MM.1S (cell line): ENCODE data around the gene BFSP1.
A peak's percentile ranks its signal among the peaks of the same experiment; 100 is the strongest.

ENCODE experiments used
- DNase-seq: peaks from one replicate; pipeline ENCODE4 v3.0.0-alpha.2; 2015
- H2AFZ ChIP-seq: fragments of 300-600 bp; sonication (generic); 2 replicates; pipeline ENCODE4 v1.6.0; 2016; ENCODE audit warnings: antibody characterized with exemption, low read length
- H3F3A ChIP-seq: fragments of 300-600 bp; sonication (generic); 2 replicates; pipeline ENCODE4 v1.6.1; 2016; ENCODE audit warnings: mild to moderate bottlenecking, antibody characterized with exemption, low read length, moderate library complexity, mixed read lengths; ENCODE audit not compliant: insufficient read depth
- H3K27ac ChIP-seq: fragments of 300-600 bp; sonication (generic); 2 replicates; pipeline ENCODE4 v1.5.1; 2016; ENCODE audit warnings: mild to moderate bottlenecking, low read length
- H3K27me3 ChIP-seq: fragments of 300-600 bp; sonication (generic); replicated peaks from 2 replicates; pipeline ENCODE4 v1.6.0; 2016; ENCODE audit warnings: low read length; ENCODE audit not compliant: insufficient read depth
- H3K36me3 ChIP-seq: fragments of 300-600 bp; sonication (generic); replicated peaks from 2 replicates; pipeline ENCODE4 v1.6.1; 2016; ENCODE audit warnings: mild to moderate bottlenecking, low read length, mixed read lengths; ENCODE audit not compliant: insufficient read depth
- H3K4me1 ChIP-seq: fragments of 300-600 bp; sonication (generic); 2 replicates; pipeline ENCODE4 v1.6.1; 2016; ENCODE audit warnings: low read length, mixed read lengths
- H3K4me2 ChIP-seq: fragments of 300-600 bp; sonication (generic); 2 replicates; pipeline ENCODE4 v1.6.0; 2016; ENCODE audit warnings: low read depth, low read length
- H3K4me3 ChIP-seq: fragments of 300-600 bp; sonication (generic); 2 replicates; pipeline ENCODE4 v1.5.1; 2016; ENCODE audit warnings: low read length, mixed read lengths
- H3K79me2 ChIP-seq: fragments of 300-600 bp; sonication (generic); 2 replicates; pipeline ENCODE4 v1.6.1; 2016; ENCODE audit warnings: mixed run types, low read length, mixed read lengths
- H3K9ac ChIP-seq: fragments of 300-600 bp; sonication (generic); 2 replicates; pipeline ENCODE4 v1.6.1; 2016; ENCODE audit warnings: low read length, mixed read lengths
- H3K9me2 ChIP-seq: fragments of 300-600 bp; sonication (generic); replicated peaks from 2 replicates; pipeline ENCODE4 v1.6.1; 2016; ENCODE audit warnings: mild to moderate bottlenecking, low read length, mixed read lengths; ENCODE audit not compliant: insufficient read depth
- H3K9me3 ChIP-seq: fragments of 300-600 bp; sonication (generic); replicated peaks from 2 replicates; pipeline ENCODE4 v1.6.1; 2016; ENCODE audit warnings: mild to moderate bottlenecking, low read length, mixed read lengths; ENCODE audit not compliant: insufficient read depth
- H4K20me1 ChIP-seq: fragments of 300-600 bp; sonication (generic); 2 replicates; pipeline ENCODE4 v1.6.1; 2016; ENCODE audit warnings: mild to moderate bottlenecking, low read length, moderate library complexity, mixed read lengths; ENCODE audit not compliant: insufficient read depth
- CTCF ChIP-seq: fragments of 300-600 bp; sonication (generic); IDR thresholded peaks from 2 replicates; pipeline ENCODE4 v1.5.1; 2016; ENCODE audit warnings: antibody characterized with exemption, low read length, mixed read lengths
- EZH2 ChIP-seq: fragments of 300-600 bp; sonication (generic); optimal IDR thresholded peaks from 2 replicates; pipeline ENCODE3; 2017; ENCODE audit warnings: low read depth, mild to moderate bottlenecking, antibody characterized with exemption, low read length, mixed read lengths
- EZH2phosphoT487 ChIP-seq: fragments of 300-600 bp; sonication (generic); IDR thresholded peaks from 2 replicates; pipeline ENCODE4 v1.6.1; 2018; ENCODE audit warnings: antibody characterized with exemption, low read length

The BFSP1 gene

GRCh38 chr20:17538517-17539170, 7.5 kb upstream of the BFSP1 start:
- Histone ChIP-seq H3K27ac (no peak overlapping the region), H2AFZ (no peak overlapping the region), H3K4me2 (no peak overlapping the region), H4K20me1 (no peaks in the 10 kb centered on the region), H3K4me3 (no peak overlapping the region), H3K27me3 (no peaks in the 10 kb centered on the region), H3K36me3 (no peaks in the 10 kb centered on the region), H3K4me1 (no peaks in the 10 kb centered on the region), H3K9me3 (no peaks in the 10 kb centered on the region), H3K9ac (no peak overlapping the region), H3K9me2 (no peaks in the 10 kb centered on the region), H3K79me2 (no peaks in the 10 kb centered on the region), H3F3A (no peaks in the 10 kb centered on the region)
- DNase-seq = no peak
- TF ChIP-seq CTCF (no peak), EZH2phosphoT487 (no peak)

DNA sequence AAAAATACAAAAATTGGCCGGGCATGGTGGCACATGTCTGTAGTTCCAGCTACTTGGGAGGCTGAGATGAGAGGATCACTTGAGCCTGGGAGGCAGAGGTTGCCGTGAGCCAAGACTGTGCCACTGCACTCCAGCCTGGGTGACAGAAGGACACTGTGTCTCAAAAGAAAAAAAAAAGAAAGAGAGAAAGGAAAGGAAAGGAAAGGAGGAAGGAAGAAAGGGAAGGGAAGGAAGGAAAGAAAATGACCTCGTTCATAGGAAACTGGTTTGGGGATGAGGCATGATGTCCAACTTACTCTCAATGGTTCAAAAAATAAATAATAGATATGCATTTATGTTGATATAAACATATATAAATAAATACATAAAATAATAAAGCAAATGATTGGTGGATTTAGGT, 6.8 kb upstream of the BFSP1 start:
- Histone ChIP-seq H3K36me3 (no peaks in the 10 kb centered on the region), H4K20me1 (no peaks in the 10 kb centered on the region), H3K9ac (no peak overlapping the region), H3K9me3 (no peaks in the 10 kb centered on the region), H3K4me1 (no peaks in the 10 kb centered on the region), H3K27ac (no peak overlapping the region), H3F3A (no peaks in the 10 kb centered on the region), H3K9me2 (no peaks in the 10 kb centered on the region), H3K4me3 (no peak overlapping the region), H3K27me3 (no peaks in the 10 kb centered on the region), H3K4me2 (no peak overlapping the region), H3K79me2 (no peaks in the 10 kb centered on the region), H2AFZ (no peak overlapping the region)
- no peak for DNase-seq
- TF ChIP-seq EZH2 (no peak), CTCF (no peak), EZH2phosphoT487 (no peak)

GRCh38 chr20:17536944-17537444, 5.8 kb upstream of the BFSP1 start:
- no peaks in the 10 kb centered on the region for H3K36me3 ChIP-seq
- H3K27me3 ChIP-seq = no peaks in the 10 kb centered on the region
- H3K27ac ChIP-seq = no peak overlapping the region
- H3K4me3 ChIP-seq = no peak overlapping the region
- H3K79me2 ChIP-seq = no peaks in the 10 kb centered on the region
- DNase-seq = peak; percentile 77
- no peaks in the 10 kb centered on the region for H3F3A ChIP-seq
- no peaks in the 10 kb centered on the region for H4K20me1 ChIP-seq
- H2AFZ ChIP-seq = peak overlapping the region; percentile 44; the same call in 1 of the 2 replicates
- no peaks in the 10 kb centered on the region for H3K9me3 ChIP-seq
- H3K9ac ChIP-seq = no peak overlapping the region
- H3K9me2 ChIP-seq = no peaks in the 10 kb centered on the region
- H3K4me1 ChIP-seq = no peaks in the 10 kb centered on the region
- no peak overlapping the region for H3K4me2 ChIP-seq
- TF ChIP-seq EZH2 (no peak), EZH2phosphoT487 (no peak), CTCF (peak; percentile 92)
